LNCaP clone FGC (cell line): ENCODE results near the gene TBX6.

ENCODE experiments used
- DNase-seq: peaks from one replicate; pipeline ENCODE4 v3.0.0-alpha.2; 2011; ENCODE audit warnings: low read depth
- H3K4me3 ChIP-seq: 2 replicates; pipeline ENCODE4 v1.5.1; 2011; ENCODE audit warnings: mild to moderate bottlenecking, low read depth, low read length, control low read depth
- TF ChIP-seq, protein P1 (sequence below): IDR thresholded peaks from 2 replicates; pipeline ENCODE4 v1.5.1; 2012; ENCODE audit warnings: mild to moderate bottlenecking; ENCODE audit not compliant: control insufficient read depth, insufficient read depth; ENCODE audit errors: extremely low read depth

Gene TBX6, protein sequence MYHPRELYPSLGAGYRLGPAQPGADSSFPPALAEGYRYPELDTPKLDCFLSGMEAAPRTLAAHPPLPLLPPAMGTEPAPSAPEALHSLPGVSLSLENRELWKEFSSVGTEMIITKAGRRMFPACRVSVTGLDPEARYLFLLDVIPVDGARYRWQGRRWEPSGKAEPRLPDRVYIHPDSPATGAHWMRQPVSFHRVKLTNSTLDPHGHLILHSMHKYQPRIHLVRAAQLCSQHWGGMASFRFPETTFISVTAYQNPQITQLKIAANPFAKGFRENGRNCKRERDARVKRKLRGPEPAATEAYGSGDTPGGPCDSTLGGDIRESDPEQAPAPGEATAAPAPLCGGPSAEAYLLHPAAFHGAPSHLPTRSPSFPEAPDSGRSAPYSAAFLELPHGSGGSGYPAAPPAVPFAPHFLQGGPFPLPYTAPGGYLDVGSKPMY

DNA sequence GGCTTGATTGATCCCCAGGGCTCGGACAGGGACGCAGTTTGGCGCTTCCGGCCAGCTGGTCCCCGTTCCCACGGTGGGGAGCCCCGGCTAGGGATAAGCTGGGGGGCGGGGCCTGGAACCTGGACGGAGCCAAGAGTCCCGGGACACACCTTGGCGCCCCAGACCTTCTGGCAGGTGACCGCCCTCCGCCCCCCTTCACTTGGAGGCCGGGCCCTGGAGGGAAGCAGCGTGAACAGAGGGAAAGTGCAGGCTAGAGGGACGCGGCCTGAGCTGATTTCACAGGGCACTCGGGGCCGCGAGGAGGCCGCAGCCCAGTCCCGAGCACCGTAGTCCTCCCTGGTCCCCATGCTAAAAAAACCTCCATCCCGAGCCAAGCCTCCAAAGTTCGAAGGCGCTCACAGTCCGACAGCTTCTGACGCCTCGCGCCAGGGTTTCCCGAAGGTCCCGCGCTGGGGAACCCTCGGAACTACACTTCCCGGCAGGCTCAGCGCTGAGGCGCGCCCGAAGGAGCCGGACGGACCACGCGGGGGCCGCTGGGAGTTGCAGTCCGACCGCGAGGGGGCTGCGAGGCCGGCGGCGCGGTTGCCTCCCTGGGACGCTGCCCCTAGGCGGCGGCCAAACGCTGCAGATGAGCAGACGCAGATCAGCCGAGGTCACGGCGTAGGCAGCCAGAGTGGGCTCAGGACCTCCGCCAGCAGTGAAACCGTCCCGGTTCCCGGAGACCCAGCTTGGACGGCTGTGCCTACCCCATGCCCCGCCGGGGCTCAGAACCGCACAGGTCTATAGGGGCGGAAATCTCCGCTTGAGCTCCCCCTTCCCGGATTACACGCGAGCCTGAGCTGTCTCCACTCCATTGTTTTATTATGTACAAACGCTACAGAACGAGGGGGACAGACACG lies at the start of gene TBX6:
TSS of gene TBX6 (minus strand) at position 451 of the 899 bp plus-strand sequence. CDS start 731 bp downstream, outside the sequence.
- DNase-seq: peak; percentile 56
- peak within 1 kb of the TSS; percentile 62 for H3K4me3 ChIP-seq
- TF ChIP-seq, protein P1, sequence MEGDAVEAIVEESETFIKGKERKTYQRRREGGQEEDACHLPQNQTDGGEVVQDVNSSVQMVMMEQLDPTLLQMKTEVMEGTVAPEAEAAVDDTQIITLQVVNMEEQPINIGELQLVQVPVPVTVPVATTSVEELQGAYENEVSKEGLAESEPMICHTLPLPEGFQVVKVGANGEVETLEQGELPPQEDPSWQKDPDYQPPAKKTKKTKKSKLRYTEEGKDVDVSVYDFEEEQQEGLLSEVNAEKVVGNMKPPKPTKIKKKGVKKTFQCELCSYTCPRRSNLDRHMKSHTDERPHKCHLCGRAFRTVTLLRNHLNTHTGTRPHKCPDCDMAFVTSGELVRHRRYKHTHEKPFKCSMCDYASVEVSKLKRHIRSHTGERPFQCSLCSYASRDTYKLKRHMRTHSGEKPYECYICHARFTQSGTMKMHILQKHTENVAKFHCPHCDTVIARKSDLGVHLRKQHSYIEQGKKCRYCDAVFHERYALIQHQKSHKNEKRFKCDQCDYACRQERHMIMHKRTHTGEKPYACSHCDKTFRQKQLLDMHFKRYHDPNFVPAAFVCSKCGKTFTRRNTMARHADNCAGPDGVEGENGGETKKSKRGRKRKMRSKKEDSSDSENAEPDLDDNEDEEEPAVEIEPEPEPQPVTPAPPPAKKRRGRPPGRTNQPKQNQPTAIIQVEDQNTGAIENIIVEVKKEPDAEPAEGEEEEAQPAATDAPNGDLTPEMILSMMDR: peak; percentile 91

DNA sequence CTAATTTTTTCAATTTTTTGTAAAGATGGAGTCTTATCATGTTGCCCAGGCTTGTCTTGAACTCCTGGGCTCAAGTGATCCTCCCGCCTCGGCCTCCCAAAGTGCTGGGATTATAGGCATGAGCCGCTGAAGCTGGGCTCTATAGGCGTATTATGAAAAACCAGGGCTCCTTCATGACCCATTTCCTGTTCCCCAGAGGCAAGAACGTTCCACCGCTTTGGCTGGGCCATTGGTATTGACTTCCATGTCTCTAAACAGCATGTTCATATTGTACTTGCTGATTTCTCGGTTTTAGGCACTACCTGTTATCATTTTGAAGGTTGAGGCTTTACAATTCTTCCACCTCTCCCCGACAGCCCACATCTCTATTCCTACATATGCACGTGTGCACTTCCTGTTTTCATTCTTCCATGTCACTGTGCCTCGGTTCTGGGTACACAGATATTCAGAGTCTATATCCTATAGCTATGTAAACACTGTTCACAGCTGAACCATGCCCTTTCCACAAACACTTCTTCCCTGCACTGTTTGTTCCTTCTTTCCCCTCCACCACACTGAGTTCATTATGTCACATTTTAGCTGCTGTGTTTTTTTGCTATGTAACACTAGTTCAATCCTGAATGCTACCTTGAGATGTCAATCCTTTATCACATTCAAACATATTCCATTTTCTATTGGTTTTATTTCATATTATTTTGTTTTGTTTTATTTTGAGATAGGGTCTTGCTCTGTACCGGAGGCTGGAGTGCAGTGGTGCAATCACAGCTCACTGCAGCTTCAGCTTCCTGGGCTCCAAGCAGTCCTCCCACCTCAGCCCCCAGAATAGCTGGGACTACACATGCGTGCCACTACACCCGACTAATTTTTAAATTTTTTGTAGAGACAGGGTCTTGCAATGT lies 48.1 kb upstream of the TBX6 start:
- DNase-seq: no peak
- no peak overlapping the region for H3K4me3 ChIP-seq
- TF ChIP-seq, protein P1: no peak

DNA sequence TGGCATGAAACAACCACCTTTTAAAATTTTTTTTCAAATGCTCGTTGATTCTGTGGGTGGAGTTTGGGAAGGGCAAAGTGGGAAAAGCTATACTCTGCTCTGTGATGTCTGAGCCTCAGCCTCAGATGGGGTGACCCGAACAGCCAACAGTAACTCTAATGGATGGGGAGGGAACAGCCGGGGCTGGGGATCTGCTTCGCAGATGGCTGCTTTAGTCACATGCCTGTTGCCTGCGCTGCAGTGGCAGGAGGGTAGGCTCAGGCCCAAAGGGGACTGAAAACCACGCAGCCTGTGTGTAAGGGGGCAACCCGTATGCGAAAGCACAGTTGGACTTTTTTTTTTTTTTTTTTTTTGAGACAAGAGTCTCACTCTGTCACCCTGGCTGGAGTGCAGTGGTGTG lies 46.2 kb upstream of the TBX6 start:
- TF ChIP-seq, protein P1: no peak
- no peak overlapping the region for H3K4me3 ChIP-seq
- no peak for DNase-seq

DNA sequence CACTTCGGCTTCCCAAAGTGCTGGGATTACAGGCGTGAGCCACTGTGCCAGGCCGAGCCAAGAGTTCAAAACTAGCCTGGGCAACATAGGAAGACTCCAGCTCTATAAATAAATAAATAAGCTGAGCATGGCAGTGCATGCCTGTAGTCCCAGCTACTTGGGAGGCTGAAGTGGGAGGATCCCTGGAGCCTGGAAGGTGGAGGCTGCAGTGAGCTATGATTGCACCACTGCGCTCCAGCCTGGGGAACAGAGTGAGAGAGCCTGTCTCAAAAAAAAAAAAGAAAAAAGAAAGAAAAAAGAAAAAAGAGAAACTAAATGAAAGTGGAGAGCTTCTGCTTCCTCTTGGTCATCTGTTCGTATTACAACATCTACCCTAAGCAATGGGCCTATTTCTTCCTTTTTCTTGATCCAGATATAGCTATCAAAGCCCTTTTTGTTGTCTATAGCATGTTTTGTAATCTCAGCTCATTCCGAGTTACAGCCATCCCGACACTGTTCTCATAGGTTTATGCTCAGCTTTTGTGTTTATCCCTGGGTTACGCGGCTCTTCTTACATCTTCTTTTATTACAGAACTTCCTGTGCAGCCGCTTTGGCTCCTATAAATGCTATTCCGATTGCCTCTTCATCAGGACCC lies 45.4 kb upstream of the TBX6 start:
- DNase-seq: no peak
- no peak overlapping the region for H3K4me3 ChIP-seq
- TF ChIP-seq, protein P1: no peak

DNA sequence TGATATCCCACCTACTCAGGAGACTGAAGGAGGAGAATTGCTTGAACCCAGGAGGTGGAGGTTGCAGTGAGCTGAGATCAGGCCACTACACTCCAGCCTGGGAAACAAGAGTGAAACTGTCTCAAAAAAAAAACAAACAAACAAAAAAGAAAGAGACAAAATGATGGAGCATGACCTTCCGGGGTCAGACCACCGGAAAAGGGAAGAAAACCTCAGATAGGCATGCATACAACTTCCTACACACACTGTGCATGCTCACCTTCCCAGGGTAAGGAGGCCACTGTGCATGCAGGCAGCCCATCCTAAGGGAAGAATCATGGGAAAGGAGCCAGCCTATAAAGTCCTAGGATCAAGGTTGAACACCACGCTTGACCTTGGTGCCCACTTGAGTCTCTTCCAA lies 40.9 kb upstream of the TBX6 start:
- TF ChIP-seq, protein P1: no peak
- no peak for DNase-seq
- no peak overlapping the region for H3K4me3 ChIP-seq
